HG02943 (cell line): ENCODE measurements around the gene TIMM10B.
A peak's percentile ranks its signal among the peaks of the same experiment; 100 is the strongest.

ENCODE experiments used
- ATAC-seq: cut with Tn5 transposase; IDR thresholded peaks from one replicate; pipeline ENCODE4 v1.9.1; 2021; ENCODE audit warnings: mild to moderate bottlenecking, low read depth, moderate library complexity; ENCODE audit not compliant: unreplicated experiment

TIMM10B gene

DNA sequence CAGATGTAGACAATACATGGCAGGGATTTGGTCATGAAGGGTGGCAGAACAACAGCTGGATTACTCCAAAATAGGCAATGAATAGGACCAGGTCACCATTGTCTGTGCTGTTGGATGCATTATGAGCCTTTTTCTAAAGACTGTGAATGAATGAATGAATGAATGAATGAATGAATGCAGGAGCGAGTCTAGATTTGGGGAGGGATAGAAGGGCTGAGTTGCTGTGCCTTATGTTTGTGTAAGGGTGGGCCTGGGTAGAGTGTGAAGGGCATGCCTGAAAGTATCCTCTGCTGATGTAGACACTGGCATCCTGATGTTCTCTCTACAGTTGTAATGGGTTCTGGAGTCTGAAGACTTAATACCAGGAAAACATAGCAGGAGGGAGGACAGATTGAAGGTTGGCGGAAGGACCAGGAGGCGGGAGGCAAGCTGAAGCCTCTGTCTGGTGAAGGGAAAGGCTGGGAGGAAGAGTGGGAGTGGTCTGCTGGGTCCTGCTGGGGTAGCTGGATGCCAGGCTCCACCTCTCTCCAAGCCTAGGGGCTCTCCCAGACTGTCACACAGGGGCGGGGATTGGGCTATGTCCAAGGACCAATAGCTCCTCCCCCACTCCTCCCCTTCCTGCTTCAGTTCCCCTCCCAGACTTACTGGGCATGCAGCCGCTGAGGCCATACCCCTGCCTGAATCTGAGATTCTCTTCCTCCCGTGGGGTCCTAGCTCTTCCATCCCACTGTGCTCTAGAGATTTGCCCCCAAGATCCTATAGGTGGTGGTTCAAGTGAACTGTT is 12.4 kb upstream of the TIMM10B start:
- ATAC-seq = no peak

DNA sequence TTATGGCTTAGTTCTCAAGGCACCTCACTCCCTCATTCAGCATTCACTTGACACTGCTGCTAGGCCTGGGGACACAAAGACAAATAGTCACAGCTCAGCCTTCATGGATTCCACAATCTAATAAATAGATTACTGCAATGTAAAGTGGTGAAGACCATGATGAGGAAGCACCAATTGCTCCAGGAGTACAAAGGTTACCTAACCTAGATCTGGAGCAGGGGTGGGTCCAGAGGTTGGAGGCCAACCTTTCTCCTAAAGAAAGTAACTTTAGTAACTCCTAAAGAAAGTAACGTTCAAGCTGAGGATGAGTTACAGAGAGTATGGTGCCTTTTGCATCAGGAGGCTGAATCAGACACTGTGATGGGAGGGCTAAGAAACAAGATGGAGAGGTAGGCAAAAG is 11.7 kb upstream of the TIMM10B start:
- ATAC-seq = no peak

DNA sequence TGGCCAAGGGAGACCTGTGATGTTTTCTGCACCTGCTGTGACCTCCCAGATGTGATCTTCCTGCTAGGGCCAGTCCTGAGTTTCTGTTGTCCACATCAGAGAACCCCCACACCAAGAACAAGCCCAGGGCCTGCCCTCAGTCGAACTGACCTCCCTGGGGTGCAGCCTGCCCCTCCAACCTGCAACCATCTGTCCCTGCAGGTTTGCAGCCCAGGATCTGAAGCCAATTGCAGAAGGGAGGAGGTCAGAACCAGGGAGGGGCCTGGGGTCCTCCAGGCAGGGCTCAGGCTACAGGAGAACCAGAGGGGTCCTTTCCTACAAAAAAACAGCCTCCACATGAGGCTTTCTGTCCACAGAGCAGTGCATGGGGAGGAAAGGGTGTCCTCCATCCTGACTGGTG is 8.4 kb upstream of the TIMM10B start:
- ATAC-seq = no peak

DNA sequence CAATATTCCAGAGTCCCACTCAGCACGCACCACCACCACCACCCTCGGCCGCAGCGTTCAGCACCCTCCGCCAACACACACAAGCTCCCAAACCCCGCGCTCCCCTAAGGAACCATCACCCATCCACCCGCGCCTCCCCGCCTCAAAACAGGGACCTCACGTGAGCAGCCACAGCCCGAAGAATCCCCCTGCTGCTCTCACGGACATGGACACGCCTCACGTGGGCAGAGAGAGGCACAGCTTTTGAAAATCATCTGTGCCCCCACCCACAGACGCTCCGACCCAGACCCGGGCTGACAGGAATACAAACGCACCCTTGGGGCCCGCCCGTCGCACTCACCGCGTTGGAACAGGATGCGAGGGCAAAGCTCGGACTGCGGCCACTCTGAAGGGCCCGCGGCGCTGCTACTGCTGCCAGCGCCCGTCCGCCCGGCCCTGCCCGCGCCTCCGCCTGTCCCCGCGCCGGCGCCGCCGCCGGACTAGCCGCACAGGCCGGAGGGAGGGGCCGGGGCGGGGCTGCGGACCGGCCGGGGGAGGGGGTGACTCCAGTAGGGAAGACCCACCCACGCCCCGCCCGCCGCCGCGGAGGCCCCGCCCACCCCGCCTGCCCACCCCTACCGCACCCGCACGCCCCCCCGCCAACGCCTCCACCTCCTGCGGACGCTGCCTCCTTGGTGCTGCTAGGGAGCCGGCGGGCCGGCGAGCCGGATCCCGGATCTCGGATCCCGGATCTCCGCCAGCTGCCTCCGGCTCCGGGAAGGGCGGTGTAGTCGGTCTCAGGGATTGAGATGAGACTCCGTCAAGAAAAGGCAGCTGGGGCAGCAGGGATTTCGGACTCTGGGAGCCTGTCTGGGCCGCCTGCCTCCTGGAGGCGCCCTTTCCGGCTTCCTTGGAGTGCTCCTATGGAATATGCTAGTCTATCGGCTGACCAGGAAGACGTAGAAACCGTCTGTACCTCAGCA is 7.6 kb upstream of the TIMM10B start, which contains the start of gene TRIM3:
TSS of gene TRIM3 (minus strand) at position 491 of the 962 bp plus-strand sequence. CDS start 8,246 bp downstream, outside the sequence.
- ATAC-seq = peak; percentile 62

DNA sequence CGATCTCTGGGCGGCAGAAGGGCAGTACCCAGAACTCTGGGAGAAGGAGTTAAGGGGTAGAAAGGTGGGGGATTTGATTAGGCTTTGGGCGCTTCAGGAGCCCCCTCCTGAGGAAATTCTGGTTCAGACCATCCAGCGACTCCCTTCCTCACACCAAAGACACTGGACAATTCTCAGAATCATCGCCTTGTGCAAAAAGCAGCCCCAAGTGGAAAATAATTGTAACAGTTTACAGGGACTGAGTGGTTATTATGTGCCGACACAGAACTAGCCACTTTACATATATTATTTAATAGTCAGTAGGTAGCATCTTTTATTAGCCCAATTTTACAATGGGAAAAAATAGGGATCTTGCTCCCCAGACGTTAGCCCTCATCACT is 6.9 kb upstream of the TIMM10B start:
- no peak for ATAC-seq

DNA sequence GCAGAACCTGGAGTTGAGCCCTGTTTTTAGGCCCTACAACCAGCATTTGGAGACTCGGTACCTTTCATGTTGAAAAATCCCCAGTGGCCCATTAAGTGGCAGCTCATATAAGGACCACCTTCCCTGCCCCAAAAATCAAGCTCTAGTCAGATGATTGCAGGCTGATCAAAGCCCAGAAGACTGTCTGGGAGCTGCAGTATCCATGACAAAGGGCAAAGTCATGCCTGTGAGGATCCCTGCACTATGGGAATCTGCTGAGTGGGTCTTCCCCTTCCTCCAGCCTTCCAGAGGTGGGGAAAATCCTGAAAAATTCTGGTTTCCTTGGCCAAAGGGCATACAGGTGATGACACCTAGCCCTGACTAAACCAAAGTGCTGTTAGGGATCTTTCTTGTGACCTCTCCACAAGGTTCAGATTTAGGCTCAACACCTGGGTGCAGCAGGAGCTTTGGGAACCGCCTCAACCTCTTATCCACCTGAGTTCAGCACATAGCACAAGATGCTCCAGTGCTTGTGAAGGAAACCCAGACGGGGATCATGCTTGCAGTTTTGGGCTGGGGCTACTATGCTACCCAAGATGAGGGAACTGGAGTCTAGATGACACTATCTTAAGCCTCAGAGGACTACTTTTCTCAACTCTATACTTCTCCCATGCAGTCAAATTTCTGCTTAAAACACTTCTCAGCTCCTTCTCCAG is 6.3 kb upstream of the TIMM10B start:
- ATAC-seq = no peak

DNA sequence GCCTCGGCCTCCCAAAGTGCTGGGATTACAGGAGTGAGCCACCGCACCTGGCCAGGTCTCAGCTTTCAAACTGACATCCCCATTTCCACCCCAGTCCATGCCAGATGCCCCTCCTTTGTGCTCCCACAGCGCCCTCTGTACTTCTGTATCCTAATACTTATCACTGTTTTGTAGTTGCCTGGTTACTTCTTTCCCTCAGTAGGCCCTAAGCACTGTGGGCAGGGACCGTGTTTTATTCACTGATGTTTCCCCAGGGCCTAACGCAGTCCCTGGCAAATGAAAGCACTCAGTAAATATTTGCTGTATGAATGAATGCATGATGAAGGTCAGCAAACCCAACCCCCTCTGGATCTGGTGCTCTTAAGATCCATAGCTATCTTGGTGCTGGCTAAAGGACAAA is 5.4 kb upstream of the TIMM10B start:
- no peak for ATAC-seq

DNA sequence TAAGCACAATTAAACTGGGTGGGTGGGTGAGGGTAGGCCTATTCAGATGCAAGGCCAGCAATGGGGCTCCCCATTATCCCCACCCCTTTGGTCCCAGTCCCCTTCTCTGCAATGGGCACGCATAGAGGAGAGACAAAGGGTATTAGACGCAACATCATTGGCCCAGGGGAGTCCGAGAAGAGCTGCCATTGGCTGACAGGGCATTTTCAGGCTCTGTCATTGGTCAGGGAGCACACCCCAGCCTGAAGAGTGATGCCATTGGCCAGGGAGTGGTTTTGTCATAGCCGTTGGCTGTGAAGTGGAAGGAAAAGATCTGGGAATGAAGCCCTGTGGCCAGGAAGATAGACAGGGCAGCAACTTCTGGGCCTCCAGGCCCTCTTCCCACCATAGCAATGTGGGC is 4.7 kb upstream of the TIMM10B start:
- ATAC-seq = no peak

DNA sequence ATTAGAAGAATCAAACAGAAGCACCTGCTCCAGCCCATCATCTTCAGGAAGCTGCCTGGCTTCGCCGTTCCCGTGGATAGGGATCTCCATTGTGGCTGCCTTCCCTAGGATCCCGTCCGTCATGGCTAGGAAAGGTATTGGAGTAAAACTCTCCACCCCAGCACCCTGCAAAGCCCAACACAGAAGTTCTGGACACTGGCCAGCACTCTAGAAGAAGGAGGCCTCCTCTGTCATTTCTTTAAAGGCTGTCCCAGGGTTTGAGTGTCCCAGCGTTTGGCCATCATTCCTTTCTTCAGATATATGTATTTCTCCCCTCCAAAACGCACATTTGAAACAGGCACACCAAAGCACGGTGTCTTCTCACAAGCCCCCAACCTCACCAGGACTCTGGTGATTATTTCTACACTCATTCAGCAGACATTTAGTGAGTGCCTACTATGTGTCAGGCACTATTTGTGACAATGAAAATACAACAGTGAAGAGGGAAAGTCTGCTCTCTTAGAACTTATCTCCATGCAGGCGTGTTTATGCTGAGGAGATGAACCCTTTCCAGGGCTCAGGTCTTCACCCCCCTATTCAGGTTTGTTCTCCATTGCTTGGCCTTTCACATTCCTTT is 894 bp upstream of the TIMM10B start:
- no peak for ATAC-seq

DNA sequence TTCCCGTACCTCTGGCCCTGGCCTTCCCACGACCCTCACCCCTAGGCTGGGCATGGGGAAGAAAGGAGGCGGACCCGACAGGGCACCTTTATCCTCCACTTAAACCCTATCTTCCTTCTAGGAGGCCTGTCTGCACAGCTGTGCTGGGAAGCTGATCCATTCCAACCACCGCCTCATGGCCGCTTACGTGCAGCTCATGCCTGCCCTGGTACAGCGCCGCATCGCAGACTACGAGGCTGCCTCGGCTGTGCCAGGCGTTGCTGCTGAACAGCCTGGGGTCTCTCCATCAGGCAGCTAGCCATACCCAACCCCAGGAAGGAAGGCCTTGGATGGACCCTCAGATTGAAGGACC is 599 bp downstream of the TIMM10B start:
- no peak for ATAC-seq

DNA sequence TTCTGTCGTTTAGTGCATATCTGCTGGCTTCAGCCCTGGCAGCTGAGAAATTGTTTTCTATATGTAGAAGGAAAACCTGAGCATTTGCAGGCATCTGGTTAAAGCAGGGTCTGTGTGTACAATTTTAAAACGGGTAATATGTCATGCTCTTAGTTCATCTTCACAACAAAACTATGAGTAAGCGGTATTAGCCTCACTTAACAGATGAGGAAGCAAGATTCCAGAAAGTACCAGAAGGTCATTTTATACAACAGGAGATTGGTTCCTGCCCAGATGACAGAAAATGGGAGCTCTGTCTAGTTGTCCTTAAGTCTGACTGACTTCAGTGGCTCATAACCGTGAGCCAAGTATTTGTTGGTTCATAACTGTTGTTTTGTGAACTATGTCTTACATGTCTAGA is 1.1 kb downstream of the TIMM10B start:
- no peak for ATAC-seq

DNA sequence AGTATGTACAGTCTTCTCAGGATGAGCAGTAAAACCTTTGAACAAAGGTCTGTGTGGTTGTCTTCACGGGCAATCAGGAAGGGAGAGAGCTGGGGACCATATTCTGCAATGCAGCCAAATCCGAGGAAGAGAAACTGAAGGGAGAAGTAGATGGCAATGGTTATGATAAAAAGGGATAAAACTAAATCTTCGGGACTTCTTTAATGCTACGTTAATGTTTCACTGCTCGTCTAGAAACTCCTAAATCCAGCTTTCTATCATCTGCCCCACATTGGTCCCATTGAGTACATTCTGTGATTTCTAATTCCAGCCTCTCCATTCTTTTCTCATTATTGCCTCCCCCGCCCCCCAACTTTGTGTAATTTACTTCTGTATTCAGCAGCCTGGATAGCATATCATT is 1.7 kb downstream of the TIMM10B start:
- no peak for ATAC-seq

DNA sequence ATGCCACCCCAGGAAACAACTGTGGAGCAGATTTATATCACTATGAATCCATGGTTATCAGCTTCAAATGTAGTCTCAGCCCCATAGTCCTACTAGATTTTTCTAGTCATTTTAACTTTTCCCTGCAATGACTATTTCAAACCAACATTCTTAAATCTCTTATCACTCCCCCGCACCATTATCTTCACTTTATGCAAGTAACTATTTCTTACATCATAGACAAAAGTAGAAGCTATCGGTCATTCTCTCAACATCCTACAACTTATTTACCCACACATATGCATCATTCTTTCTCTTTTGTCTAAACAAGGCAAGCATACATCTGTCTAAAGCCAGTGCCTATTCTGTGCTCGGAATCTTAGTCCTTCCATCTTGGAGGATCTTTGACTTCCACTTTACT is 4.4 kb downstream of the TIMM10B start:
- ATAC-seq = no peak

DNA sequence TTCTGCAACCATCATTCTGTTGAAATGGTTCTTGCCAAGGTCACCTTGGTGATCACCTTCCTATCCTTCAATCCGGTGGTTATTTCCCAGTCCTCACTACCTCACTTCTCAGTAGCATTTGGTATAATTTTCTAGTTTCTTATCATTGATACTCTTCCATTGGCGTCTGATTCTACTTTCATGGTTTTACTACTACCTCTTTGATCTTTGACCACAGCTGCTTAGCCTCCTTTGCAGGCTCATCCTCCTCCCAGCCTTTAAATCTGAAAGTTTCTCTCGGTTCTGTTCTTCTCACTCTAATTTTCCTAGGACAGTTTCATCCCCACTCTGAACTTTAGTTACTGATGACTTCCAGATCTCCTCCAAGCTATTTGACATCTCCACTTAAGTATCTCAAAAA is 5.0 kb downstream of the TIMM10B start:
- no peak for ATAC-seq

DNA sequence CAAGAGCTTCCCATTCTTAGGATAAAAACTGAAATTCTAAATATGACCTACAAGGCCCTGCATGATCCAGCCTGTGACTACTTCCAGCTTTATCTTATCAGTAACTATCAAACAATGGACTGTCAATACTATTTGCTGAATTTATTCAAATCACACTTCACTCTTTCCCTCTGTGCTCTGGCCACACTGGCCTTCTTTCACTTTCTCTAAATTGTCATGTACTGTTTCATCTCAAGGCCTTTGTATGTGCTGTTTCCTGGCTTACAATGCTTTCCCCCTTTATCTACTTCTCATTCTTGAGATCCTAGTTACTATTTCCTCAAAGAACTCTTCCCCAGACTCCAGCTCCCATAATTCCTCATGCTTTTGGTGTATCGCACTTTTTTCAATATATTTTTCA is 5.6 kb downstream of the TIMM10B start:
- ATAC-seq = no peak

DNA sequence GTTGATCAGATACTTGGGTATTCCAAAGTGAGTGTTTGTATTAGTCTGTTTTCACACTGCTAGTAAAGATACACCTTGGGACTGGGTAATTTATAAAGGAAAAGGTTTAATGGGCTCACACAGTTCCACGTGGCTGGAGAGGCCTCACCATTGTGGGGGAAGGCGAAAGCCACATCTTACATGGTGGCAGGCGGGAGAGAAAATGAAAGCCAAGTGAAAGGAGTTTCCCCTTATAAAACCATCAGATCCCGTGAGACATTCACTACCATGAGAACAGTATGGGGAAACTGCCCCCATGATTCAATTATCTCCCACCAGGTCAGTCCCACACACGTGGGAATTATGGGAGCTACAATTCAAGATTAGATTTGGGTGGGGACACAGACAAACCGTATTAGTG is 7.0 kb downstream of the TIMM10B start:
- ATAC-seq = no peak

DNA sequence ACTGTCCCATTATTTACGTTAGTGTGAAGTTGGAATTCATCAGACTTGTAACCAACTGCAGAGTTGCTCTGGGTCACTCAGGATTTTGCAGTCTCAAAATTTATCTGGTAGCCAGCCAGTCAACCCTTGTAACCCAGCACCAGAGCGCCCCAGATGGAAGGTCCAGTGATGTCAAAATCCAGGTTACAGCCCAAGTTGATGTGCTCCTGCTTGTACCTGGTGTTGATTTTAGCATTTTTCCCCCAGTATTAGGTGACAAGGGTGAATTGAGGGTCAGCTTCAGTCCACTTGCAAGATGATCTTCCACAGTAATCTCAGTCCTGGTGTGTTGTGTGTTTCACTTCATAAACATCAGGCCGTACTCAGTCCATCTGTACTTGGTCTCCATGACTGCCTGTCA is 7.5 kb downstream of the TIMM10B start:
- no peak for ATAC-seq

DNA sequence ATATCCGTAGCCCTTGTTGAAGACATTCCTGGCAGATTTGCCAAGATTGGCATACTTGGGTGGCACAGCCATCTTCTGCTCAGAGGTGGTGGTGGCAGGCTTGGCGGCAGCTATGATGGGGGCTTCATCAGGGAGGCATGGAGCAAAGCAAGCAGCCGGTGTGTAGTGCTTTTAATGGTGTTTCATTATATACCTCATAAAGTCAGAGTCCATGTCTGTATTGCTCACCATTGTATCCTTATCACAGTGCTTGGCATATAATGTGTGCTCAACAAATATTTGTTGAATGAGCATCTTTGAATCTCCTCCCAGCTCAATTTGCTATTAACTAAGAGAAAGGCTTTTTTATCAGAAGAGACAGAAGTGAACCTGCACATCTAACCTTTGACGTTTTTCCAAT is 8.0 kb downstream of the TIMM10B start:
- ATAC-seq = no peak

DNA sequence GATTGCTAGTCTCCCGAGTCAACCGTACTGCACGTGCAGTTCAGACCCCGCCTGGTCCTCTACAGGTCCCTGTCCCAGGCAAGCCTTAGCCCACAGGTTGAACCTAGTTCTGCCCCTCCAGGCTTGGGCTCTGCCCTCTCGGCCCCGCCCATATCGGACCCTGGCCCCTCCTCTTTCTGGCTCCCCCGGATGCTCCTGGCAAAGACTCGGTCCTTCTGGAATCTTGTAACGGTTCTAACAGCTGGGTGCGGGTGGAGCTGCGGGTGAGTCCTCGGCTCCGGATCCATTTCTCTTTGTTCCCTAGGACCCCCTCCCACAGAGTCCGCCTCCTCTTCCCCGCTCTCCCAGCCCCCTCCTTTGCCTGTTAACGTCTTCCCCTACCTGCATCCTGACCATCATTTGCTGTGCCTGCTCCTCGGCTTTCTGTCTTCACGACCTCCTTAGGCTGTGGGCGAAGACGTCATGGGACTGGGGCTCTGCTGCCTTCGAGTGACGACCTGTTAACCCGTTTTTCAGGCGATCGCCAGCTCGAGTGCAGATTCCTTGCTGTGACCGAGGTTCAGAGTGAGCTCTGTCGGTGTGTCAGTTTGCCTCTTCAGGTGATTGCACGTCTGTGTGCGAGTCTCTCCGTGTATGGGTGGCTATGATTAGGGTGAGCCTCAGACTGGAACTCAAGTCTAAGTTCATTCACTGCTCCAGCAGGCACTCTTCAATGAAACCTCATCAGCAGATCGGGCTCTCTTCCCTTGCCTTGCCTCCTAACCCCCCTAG is 16.0 kb downstream of the TIMM10B start, which contains the start of gene DNHD1:
TSS of gene DNHD1 (plus strand) at position 212 of the 771 bp plus-strand sequence. CDS start 936 bp downstream, outside the sequence.
- ATAC-seq = no peak

DNA sequence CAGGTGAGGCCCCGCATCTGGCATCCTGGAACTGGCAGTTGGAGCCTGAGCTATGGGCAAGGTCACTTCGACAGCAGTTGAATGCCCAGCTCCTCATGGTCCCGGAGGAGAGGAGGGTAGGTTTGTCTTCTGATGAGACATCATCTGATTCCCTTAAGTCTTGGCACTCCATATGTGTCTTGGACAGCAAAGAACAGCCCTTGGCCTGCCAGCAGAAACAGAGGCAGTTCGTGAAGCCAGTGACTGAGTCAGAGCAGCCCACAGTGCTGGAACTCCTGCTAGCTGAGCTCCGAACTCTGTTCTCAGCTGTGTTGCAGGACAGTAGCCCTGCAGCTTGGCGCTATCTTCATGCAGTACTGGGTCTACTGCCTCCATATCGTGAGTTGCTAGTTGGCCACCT is 16.8 kb downstream of the TIMM10B start:
- no peak for ATAC-seq
